B cell (primary cell): Measurements from ENCODE around the gene LMO3. TPM values are rescaled to one million over a fixed set of nuclear protein-coding genes. Genes with fewer than 3 reads are reported as not detected.

Source experiments
- ATAC-seq: fragments of 200-7000 bp; cut with Tn5 transposase; one replicate; pipeline ENCODE4 v1.10.0; 2021; ENCODE audit warnings: low read depth, mild to moderate bottlenecking, moderate number of reproducible peaks, moderate library complexity
- CTCF ChIA-PET: fragments of 350-600 bp; sonication (Branson Sonifier 250); formaldehyde crosslinking; loops from one replicate; lab custom pipeline; 2021; ENCODE audit warnings: antibody characterized with exemption, inconsistent platforms; lab: Charles Lee
- POLR2A ChIA-PET: fragments of 350-600 bp; sonication (Branson Sonifier 250); formaldehyde crosslinking; loops from one replicate; lab custom pipeline; 2021; ENCODE audit warnings: antibody characterized with exemption; lab: Charles Lee
- DNase-seq: peaks from one replicate; pipeline ENCODE4 v3.0.0; 2013
- H2AFZ ChIP-seq: 2 replicates; pipeline ENCODE4 v1.6.1; 2012; ENCODE audit warnings: mild to moderate bottlenecking, low read depth, low read length; ENCODE audit not compliant: insufficient read depth, poor library complexity, severe bottlenecking
- H3K27ac ChIP-seq, 2 donors: 1 replicate in 1 of 2; 2 replicates in 1 of 2; pipeline ENCODE4 v1.5.1; 2012 to 2013; ENCODE audit warnings: low read length in 2 of 2, mild to moderate bottlenecking in 2 of 2, moderate library complexity in 1 of 2
- H3K27me3 ChIP-seq, 4 experiments: fragments of 200-600 bp in 1 of 4; sonication (generic) in 1 of 4; replicated peaks in 1 of 4; 1 replicate in 2 of 4; 2 replicates in 2 of 4; pipeline versions ENCODE4 v1.6.1 to v1.7.0; 2013 to 2016; ENCODE audit warnings: low read length in 3 of 4, mild to moderate bottlenecking in 2 of 4, mixed read lengths in 1 of 4, moderate library complexity in 1 of 4; ENCODE audit not compliant: insufficient read depth in 4 of 4, control insufficient read depth in 3 of 4; ENCODE audit errors: control extremely low read depth in 1 of 4
- H3K36me3 ChIP-seq, 2 experiments: replicated peaks in 1 of 2; 1 replicate in 1 of 2; 2 replicates in 1 of 2; pipeline versions ENCODE4 v1.6.1 to v1.7.1; 2013; ENCODE audit warnings: low read length in 1 of 2; ENCODE audit not compliant: insufficient read depth in 2 of 2, control insufficient read depth in 1 of 2; ENCODE audit errors: control extremely low read depth in 1 of 2, extremely low read depth in 1 of 2
- H3K4me1 ChIP-seq, 2 donors: fragments of 200-600 bp in 1 of 2; sonication (generic) in 1 of 2; 1 replicate in 1 of 2; 2 replicates in 1 of 2; pipeline versions ENCODE4 v1.5.1 to v1.6.1; 2013 to 2017; ENCODE audit warnings: low read length in 2 of 2; ENCODE audit not compliant: control insufficient read depth in 2 of 2, insufficient read depth in 2 of 2
- H3K4me2 ChIP-seq: replicated peaks from 2 replicates; pipeline ENCODE3; 2012; ENCODE audit warnings: mild to moderate bottlenecking, low read depth, low read length; ENCODE audit not compliant: poor library complexity, severe bottlenecking
- H3K4me3 ChIP-seq, 5 experiments: fragments of 200-600 bp in 1 of 5; sonication (generic) in 1 of 5; 1 replicate in 3 of 5; 2 replicates in 2 of 5; pipeline versions ENCODE4 v1.5.1 to v1.7.0; 2011 to 2016; ENCODE audit warnings: low read length in 4 of 5, mild to moderate bottlenecking in 4 of 5, low read depth in 2 of 5, control low read depth in 1 of 5, moderate library complexity in 1 of 5; ENCODE audit not compliant: insufficient read depth in 1 of 5; ENCODE audit errors: control extremely low read depth in 1 of 5, extremely low read depth in 1 of 5
- H3K79me2 ChIP-seq: fragments of 200-600 bp; sonication (generic); one replicate; pipeline ENCODE4 v1.6.0; 2016; ENCODE audit warnings: low read length; ENCODE audit not compliant: control insufficient read depth, insufficient read depth
- H3K9ac ChIP-seq: fragments of 200-600 bp; sonication (generic); 2 replicates; pipeline ENCODE4 v1.6.1; 2017; ENCODE audit warnings: mild to moderate bottlenecking, low read length, moderate library complexity
- H3K9me3 ChIP-seq, 3 donors: one replicate each; pipeline versions ENCODE4 v1.6.1 to v1.7.1; 2013; ENCODE audit warnings: low read length in 2 of 3; ENCODE audit not compliant: control insufficient read depth in 2 of 3, insufficient read depth in 1 of 3; ENCODE audit errors: control extremely low read depth in 1 of 3
- H4K20me1 ChIP-seq: 2 replicates; pipeline ENCODE4 v1.6.0; 2012; ENCODE audit warnings: mild to moderate bottlenecking, low read length; ENCODE audit not compliant: insufficient read depth, control insufficient read depth, poor library complexity, severe bottlenecking
- H3K27ac Mint-ChIP-seq: one replicate; pipeline ENCODE4 v1.8.0; 2021; ENCODE audit warnings: mixed read lengths
- H3K27me3 Mint-ChIP-seq: one replicate; pipeline ENCODE4 v1.8.0; 2021; ENCODE audit warnings: mixed read lengths
- H3K4me1 Mint-ChIP-seq: one replicate; pipeline ENCODE4 v1.8.0; 2021; ENCODE audit warnings: mixed read lengths
- H3K4me3 Mint-ChIP-seq: one replicate; pipeline ENCODE4 v1.8.0; 2021; ENCODE audit warnings: mixed read lengths
- H3K9me3 Mint-ChIP-seq: one replicate; pipeline ENCODE4 v1.8.0; 2022; ENCODE audit warnings: mixed read lengths; ENCODE audit not compliant: insufficient read depth
- EZH2 ChIP-seq: IDR thresholded peaks from 2 replicates; pipeline ENCODE4 v1.6.1; 2012; ENCODE audit warnings: borderline replicate concordance, low read depth, mild to moderate bottlenecking, moderate library complexity, low read length; ENCODE audit not compliant: insufficient read depth, poor library complexity, severe bottlenecking
- WGBS: methylation state at CpG from one replicate; pipeline ENCODE4 v1.1.5; 2013; ENCODE audit warnings: missing lambda C conversion rate; ENCODE audit not compliant: insufficient coverage; 5-methylcytosine and 5-hydroxymethylcytosine counted together
- intact Hi-C: fragments of 100-400 bp; cut with micrococcal nuclease; formaldehyde crosslinking; loops from one replicate; pipeline ENCODE4 v1.10.0; 2022
- polyA plus RNA-seq: library from polyadenylated mRNA; depleted of rRNA; stranded (reverse); fragments of >200 nt; gene quantifications from 2 replicates; pipeline ENCODE4 v1.2.3, GENCODE V29; 2012
- total RNA-seq, 2 donors: library from RNA; stranded (reverse); fragments of 120-200 nt in 1 of 2; gene quantifications; 1 replicate in 1 of 2; 2 replicates in 1 of 2; pipeline versions ENCODE4 v1.2.3 to v1.2.4, GENCODE V29; 2013 to 2022
- TF ChIP-seq, protein P1 (sequence below): fragments of 200-600 bp; IDR thresholded peaks from one replicate; pipeline ENCODE4 v1.8.0; 2022; ENCODE audit warnings: antibody characterized with exemption, mild to moderate bottlenecking

LMO3 gene
- total and polyA plus RNA-seq, 2 donors (not counting 1 experiment from before 2014, with no cell fraction given), result not detected

- Histone ChIP-seq H3K4me2 (no peak overlapping the region), H4K20me1 (no peaks in the 10 kb centered on the region), H3K4me3 (no peak overlapping the region), H3K27me3 (peaks cover 0 to under 1% (median 0%) of the 10 kb centered on the region in 4 experiments), H3K36me3 (no peaks in the 10 kb centered on the region), H3K79me2 (no peaks in the 10 kb centered on the region), H3K9me3 (no peaks in the 10 kb centered on the region), H3K9ac (no peak overlapping the region), H3K4me1 (no peaks in the 10 kb centered on the region), H3K27ac (no peak overlapping the region), H2AFZ (no peak overlapping the region)
- CTCF ChIA-PET, result no interaction called here
- DNase-seq, result no peak
- no peaks in the 10 kb centered on the region for H3K4me1 Mint-ChIP-seq
- no peak overlapping the region for H3K4me3 Mint-ChIP-seq
- peaks cover 5% of the 10 kb centered on the region for H3K27me3 Mint-ChIP-seq
- H3K9me3 Mint-ChIP-seq, result no peaks in the 10 kb centered on the region
- no peak for ATAC-seq
- H3K27ac Mint-ChIP-seq, result no peak overlapping the region
- TF ChIP-seq EZH2, result no peak
- TF ChIP-seq, protein P1, sequence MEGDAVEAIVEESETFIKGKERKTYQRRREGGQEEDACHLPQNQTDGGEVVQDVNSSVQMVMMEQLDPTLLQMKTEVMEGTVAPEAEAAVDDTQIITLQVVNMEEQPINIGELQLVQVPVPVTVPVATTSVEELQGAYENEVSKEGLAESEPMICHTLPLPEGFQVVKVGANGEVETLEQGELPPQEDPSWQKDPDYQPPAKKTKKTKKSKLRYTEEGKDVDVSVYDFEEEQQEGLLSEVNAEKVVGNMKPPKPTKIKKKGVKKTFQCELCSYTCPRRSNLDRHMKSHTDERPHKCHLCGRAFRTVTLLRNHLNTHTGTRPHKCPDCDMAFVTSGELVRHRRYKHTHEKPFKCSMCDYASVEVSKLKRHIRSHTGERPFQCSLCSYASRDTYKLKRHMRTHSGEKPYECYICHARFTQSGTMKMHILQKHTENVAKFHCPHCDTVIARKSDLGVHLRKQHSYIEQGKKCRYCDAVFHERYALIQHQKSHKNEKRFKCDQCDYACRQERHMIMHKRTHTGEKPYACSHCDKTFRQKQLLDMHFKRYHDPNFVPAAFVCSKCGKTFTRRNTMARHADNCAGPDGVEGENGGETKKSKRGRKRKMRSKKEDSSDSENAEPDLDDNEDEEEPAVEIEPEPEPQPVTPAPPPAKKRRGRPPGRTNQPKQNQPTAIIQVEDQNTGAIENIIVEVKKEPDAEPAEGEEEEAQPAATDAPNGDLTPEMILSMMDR, result no peak
- WGBS, result 64% methylated on average over 2 of the region's 6 CpGs
- POLR2A ChIA-PET, result no interaction called here
- intact Hi-C loops, result no loop called here
Measured at GRCh38 chr12:16599081-16599480, 6.9 kb downstream of the LMO3 start.

DNA sequence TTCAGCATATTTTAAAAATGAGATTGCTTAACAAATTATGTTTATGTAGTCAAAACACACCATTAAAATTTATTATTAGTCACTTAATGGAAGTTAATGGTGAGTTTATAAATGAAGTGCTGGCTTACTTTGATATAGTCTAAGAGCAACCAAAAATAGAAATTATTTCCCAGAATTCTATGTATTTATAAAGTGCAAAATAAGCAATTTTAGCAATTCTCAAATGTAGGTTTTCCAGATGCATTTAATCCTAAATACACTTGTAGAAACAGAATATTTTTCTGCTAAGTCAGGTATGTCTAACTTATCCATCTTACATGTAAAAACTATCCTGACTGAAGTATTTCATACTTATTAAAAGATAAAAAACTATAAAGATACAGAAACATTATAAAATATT lies 11.2 kb downstream of the LMO3 start:
- POLR2A ChIA-PET, result no interaction called here
- Histone ChIP-seq H3K27ac (no peak overlapping the region), H3K4me2 (no peak overlapping the region), H3K4me3 (no peak overlapping the region), H3K9ac (no peak overlapping the region), H3K4me1 (no peaks in the 10 kb centered on the region), H3K79me2 (no peaks in the 10 kb centered on the region), H4K20me1 (no peaks in the 10 kb centered on the region), H3K36me3 (no peaks in the 10 kb centered on the region), H3K9me3 (no peaks in the 10 kb centered on the region), H2AFZ (no peak overlapping the region), H3K27me3 (no peaks in the 10 kb centered on the region)
- intact Hi-C loops, result no loop called here
- no peaks in the 10 kb centered on the region for H3K27me3 Mint-ChIP-seq
- H3K27ac Mint-ChIP-seq, result no peak overlapping the region
- H3K9me3 Mint-ChIP-seq, result no peaks in the 10 kb centered on the region
- no peaks in the 10 kb centered on the region for H3K4me1 Mint-ChIP-seq
- TF ChIP-seq EZH2, result no peak
- TF ChIP-seq, protein P1, result no peak
- no peak for DNase-seq
- CTCF ChIA-PET, result interaction anchor here (1.1 kb wide), 1 partner anchor 8 kb away, joined by 3 read pairs; no protein-coding TSS in a partner anchor
- ATAC-seq, result no peak
- no peak overlapping the region for H3K4me3 Mint-ChIP-seq
